ENCODE data around the gene TM4SF18.

The TM4SF18 gene

GRCh38 chr3:149282836-149283235 lies 50.6 kb downstream of the TM4SF18 start:
- no peak for DNase-seq (ENCODE audit: low spot score)

GRCh38 chr3:149282322-149282721 lies 51.1 kb downstream of the TM4SF18 start:
- DNase-seq (ENCODE audit: low spot score): no peak

GRCh38 chr3:149280671-149281349 lies 52.6 kb downstream of the TM4SF18 start:
- DNase-seq (ENCODE audit: low spot score): no peak

- no peak for DNase-seq (ENCODE audit: low spot score)
These were observed 54.5 kb downstream of the TM4SF18 start for GRCh38 chr3:149278911-149279310.

GRCh38 chr3:149277331-149277813 lies 56.1 kb downstream of the TM4SF18 start:
- DNase-seq (ENCODE audit: low spot score): no peak

GRCh38 chr3:149276619-149277018 lies 56.8 kb downstream of the TM4SF18 start:
- no peak for DNase-seq (ENCODE audit: low spot score)

- DNase-seq (ENCODE audit: low spot score): no peak
These were observed 59.2 kb downstream of the TM4SF18 start for GRCh38 chr3:149274220-149274619.

GRCh38 chr3:149273096-149273751 lies 60.2 kb downstream of the TM4SF18 start:
- DNase-seq (ENCODE audit: low spot score): peak; percentile 64

GRCh38 chr3:149271669-149272068 lies 61.8 kb downstream of the TM4SF18 start:
- no peak for DNase-seq (ENCODE audit: low spot score)

- DNase-seq (ENCODE audit: low spot score): no peak
These were observed 63.3 kb downstream of the TM4SF18 start for GRCh38 chr3:149270180-149270579.

- no peak for DNase-seq (ENCODE audit: low spot score)
These were observed 63.7 kb downstream of the TM4SF18 start for GRCh38 chr3:149269687-149270086.

All from D341Med (cell line).